ENCODE measurements around the gene SPEM1. TPM values are rescaled to one million over a fixed set of nuclear protein-coding genes. Genes with fewer than 3 reads are reported as not detected.

Gene SPEM1
- total RNA-seq, 1 donor = not detected

DNA sequence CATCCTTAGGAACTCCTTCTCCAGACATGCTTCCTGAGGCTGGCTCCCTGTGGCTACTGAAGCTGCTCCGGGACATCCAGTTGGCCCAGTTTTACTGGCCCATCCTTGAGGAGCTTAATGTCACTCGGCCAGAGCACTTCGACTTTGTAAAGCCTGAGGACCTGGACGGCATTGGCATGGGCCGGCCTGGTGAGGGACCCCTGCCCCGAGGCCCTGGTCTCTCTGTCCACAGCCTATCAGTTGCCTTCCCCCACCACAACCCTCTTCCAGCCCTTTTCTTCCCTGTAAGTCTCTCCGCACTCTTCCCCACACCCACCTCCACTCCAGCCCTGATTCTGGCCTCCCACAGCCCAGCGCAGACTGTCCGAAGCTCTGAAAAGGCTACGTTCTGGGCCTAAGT lies 37.2 kb upstream of the SPEM1 start:
- no peak for DNase-seq (ENCODE audit: low read depth)

DNA sequence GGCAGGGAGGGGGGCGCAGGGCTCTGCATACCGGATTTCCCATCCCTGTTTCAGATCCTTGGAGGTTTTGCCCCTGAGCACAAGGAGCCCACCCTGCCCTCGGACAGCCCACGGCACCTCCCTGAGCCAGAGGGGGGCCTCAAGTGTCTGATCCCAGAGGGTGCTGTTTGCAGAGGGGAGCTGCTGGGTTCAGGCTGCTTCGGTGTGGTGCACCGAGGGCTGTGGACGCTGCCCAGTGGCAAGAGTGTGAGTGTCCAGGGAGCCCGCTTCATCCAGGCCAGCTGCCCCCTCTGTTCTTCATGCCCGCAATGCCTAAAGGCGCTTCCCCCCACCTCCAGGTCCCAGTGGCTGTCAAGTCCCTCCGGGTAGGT lies 36.8 kb upstream of the SPEM1 start:
- TF ChIP-seq, protein P1, sequence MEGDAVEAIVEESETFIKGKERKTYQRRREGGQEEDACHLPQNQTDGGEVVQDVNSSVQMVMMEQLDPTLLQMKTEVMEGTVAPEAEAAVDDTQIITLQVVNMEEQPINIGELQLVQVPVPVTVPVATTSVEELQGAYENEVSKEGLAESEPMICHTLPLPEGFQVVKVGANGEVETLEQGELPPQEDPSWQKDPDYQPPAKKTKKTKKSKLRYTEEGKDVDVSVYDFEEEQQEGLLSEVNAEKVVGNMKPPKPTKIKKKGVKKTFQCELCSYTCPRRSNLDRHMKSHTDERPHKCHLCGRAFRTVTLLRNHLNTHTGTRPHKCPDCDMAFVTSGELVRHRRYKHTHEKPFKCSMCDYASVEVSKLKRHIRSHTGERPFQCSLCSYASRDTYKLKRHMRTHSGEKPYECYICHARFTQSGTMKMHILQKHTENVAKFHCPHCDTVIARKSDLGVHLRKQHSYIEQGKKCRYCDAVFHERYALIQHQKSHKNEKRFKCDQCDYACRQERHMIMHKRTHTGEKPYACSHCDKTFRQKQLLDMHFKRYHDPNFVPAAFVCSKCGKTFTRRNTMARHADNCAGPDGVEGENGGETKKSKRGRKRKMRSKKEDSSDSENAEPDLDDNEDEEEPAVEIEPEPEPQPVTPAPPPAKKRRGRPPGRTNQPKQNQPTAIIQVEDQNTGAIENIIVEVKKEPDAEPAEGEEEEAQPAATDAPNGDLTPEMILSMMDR (IDR thresholded peaks at IDR 0.05; ENCODE audit: insufficient read depth, low read length) = no peak
- H3K4me3 ChIP-seq (ENCODE audit: low read depth, low read length) = no peak overlapping the region
- no peak for DNase-seq (ENCODE audit: low read depth)

More for the DNA sequence above, 37.2 kb upstream of the SPEM1 start:
- TF ChIP-seq, protein P1 (IDR thresholded peaks at IDR 0.05; ENCODE audit: insufficient read depth, low read length) = no peak
- no peak overlapping the region for H3K4me3 ChIP-seq (ENCODE audit: low read depth, low read length)

DNA sequence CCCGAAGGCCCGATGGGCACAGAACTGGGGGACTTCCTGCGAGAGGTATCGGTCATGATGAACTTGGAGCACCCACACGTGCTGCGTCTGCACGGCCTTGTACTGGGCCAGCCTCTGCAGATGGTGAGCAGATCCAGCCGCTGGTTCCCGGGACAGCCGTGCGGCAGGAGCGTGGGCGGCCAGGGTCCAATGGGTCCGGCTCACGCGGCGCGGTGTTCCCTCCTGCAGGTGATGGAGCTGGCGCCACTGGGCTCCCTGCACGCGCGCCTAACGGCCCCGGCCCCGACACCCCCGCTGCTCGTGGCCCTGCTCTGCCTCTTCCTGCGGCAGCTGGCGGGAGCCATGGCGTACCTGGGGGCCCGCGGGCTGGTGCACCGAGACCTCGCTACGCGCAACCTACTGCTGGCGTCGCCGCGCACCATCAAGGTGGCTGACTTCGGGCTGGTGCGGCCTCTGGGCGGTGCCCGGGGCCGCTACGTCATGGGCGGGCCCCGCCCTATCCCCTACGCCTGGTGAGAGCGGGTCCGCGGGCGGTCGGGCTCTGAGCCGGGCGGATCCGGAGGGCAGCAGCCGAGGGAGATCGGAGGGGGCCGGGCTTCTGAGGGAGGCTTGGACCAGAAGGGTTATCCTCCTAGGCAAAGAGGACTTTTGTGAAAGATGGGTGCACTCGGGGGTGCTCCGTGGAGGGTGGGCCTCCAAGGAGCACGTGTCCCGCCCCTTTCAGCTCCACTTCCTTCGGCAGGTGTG lies 36.2 kb upstream of the SPEM1 start:
- DNase-seq (ENCODE audit: low read depth) = no peak
- H3K4me3 ChIP-seq (ENCODE audit: low read depth, low read length) = peak overlapping the region; percentile 52
- TF ChIP-seq, protein P1 (IDR thresholded peaks at IDR 0.05; ENCODE audit: insufficient read depth, low read length) = no peak

DNA sequence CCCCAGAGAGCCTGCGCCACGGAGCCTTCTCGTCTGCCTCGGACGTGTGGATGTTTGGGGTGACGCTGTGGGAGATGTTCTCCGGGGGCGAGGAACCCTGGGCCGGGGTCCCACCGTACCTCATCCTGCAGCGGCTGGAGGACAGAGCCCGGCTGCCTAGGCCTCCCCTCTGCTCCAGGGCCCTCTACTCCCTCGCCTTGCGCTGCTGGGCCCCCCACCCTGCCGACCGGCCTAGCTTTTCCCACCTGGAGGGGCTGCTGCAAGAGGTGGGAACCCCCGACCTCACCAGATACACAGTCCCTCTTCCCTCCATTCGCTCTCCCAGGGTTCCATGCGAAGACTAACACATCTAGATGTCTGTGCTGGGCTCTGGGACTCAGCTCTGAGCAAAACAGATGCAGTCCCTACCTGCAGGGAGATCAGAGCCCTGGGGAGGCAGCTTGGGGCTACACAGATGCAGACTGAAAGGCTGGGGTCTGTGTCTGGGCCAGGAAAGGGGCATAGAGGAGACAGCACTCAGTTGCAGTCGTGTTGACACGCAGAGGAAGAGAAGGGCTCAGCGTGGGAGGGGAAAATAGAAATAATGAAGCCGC lies 35.5 kb upstream of the SPEM1 start:
- no peak overlapping the region for H3K4me3 ChIP-seq (ENCODE audit: low read depth, low read length)
- no peak for DNase-seq (ENCODE audit: low read depth)
- TF ChIP-seq, protein P1 (IDR thresholded peaks at IDR 0.05; ENCODE audit: insufficient read depth, low read length) = no peak

DNA sequence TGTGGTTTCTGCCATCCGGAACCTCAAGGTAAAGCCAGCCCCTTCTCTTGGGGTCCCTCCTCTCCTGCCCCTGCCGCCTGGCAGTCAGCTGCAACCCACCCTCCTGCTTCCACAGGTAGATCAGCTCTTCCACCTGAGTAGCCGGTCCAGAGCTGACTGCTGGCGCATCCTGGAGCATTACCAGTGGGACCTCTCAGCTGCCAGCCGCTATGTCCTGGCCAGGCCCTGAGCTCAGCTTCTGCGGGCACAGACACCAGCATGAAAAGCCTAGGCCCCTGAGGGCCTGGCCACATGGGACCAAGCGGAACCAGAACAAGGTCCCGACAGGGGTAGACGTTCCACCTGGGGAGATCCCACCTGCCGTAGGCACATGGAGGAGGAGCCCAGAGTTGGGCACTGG lies 31.3 kb upstream of the SPEM1 start:
- no peak for DNase-seq (ENCODE audit: low read depth)
- H3K4me3 ChIP-seq (ENCODE audit: low read depth, low read length) = no peak overlapping the region
- TF ChIP-seq, protein P1 (IDR thresholded peaks at IDR 0.05; ENCODE audit: insufficient read depth, low read length) = no peak

DNA sequence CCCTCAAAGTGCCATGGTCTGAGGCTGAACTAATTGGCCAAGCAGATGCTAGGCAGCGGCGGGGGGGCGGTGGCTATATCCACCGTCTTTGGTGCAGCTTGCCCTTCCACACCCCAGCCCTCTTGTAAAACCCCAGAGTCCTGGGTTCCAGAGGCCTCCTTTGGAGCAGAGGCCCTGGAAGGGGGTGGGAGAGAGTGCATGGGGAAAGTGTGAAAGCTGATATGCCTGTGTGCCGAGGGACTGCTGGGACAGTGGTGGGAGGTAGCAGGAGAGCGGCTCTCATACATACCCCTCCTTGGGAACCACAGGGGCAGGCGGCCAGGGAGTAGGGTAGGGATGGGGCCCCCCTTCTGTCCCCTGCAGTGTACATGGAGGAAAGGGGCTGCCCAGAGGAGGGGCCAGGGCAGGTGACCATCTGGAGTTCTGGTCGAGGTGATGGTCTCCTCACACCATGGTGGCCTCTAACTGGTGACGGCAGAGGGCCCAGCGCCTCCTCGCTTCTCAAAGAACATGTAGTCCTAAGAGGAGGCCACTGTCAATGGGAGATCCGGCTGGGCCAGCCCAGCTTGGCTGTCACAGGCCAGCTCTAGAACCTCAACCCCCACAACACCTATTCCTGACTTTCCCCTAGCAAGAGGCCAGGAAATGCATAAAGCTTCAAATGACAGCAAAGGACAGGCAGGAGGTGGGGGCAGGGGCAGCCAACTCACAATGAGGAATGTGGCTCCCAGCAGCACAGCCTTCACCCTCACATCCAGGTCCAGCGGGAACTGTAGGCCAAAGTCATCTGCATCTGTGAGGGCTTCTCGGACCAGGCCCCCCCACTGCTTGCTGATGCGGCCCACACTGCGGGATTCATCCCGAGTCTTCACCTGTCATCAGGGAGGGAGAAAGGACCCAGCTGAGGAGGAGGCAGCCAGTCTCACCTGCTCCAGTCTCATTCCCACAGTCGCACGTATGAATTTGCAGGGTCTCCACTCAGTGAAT lies 29.9 kb upstream of the SPEM1 start:
- no peak overlapping the region for H3K4me3 ChIP-seq (ENCODE audit: low read depth, low read length)

More for the DNA sequence above, 29.9 kb upstream of the SPEM1 start:
- DNase-seq (ENCODE audit: low read depth) = no peak
- TF ChIP-seq, protein P1 (IDR thresholded peaks at IDR 0.05; ENCODE audit: insufficient read depth, low read length) = no peak
